ENCODE measurements around the gene DNAH5.

The DNAH5 gene

GRCh38 chr5:13833440-13833839 is 111.0 kb downstream of the DNAH5 start:
- DNase-seq (ENCODE audit: low spot score): no peak
- in situ Hi-C loops (cut with MboI; ENCODE audit: low sequenced_read_pairs, unreplicated experiment): no loop called here
- TF ChIP-seq, protein P1, sequence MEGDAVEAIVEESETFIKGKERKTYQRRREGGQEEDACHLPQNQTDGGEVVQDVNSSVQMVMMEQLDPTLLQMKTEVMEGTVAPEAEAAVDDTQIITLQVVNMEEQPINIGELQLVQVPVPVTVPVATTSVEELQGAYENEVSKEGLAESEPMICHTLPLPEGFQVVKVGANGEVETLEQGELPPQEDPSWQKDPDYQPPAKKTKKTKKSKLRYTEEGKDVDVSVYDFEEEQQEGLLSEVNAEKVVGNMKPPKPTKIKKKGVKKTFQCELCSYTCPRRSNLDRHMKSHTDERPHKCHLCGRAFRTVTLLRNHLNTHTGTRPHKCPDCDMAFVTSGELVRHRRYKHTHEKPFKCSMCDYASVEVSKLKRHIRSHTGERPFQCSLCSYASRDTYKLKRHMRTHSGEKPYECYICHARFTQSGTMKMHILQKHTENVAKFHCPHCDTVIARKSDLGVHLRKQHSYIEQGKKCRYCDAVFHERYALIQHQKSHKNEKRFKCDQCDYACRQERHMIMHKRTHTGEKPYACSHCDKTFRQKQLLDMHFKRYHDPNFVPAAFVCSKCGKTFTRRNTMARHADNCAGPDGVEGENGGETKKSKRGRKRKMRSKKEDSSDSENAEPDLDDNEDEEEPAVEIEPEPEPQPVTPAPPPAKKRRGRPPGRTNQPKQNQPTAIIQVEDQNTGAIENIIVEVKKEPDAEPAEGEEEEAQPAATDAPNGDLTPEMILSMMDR (IDR thresholded peaks at IDR 0.05; ENCODE audit: borderline replicate concordance, control extremely low read depth, extremely low read depth, insufficient read depth, missing control alignments): no peak

DNA sequence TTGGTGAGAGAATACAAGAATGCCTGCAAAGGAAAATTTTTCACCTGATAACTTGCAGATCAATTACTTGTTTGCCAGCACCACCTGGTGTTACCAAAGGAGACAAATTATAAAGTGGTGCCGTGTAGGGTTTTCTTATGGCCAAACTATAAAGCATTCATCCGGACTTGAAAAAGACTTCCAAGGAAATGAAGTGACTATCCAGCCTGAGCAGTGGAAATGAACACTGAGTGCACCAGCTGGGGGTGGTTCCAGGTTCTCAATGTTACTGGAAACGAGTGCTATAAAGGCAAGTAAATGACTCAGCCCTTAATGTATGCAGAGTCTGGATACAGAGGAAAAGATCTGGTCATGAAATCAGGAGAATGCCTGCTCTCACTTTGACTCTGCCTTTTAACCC is 113.1 kb downstream of the DNAH5 start:
- in situ Hi-C loops (cut with MboI; ENCODE audit: low sequenced_read_pairs, unreplicated experiment): no loop called here
- TF ChIP-seq, protein P1 (IDR thresholded peaks at IDR 0.05; ENCODE audit: borderline replicate concordance, control extremely low read depth, extremely low read depth, insufficient read depth, missing control alignments): no peak
- no peak for DNase-seq (ENCODE audit: low spot score)

DNA sequence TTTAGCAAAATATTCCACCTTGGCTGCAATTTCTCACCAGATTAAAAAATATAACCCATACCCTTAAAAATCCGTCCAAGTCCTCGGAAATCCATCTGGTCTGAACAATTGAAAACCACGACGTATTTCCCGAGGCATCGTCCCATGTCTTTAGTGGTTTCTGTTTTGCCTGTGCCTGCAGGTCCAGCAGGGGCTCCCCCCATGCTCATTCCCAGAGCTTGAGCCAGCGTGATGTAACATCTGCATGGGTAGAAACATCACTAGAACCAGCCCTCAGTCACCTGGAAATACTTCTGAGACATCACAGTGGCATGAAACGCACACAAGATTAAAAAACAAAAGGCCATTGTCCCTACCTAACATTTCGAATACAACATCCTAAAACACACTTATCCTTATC is 114.0 kb downstream of the DNAH5 start:
- in situ Hi-C loops (cut with MboI; ENCODE audit: low sequenced_read_pairs, unreplicated experiment): no loop called here
- TF ChIP-seq, protein P1 (IDR thresholded peaks at IDR 0.05; ENCODE audit: borderline replicate concordance, control extremely low read depth, extremely low read depth, insufficient read depth, missing control alignments): no peak
- no peak for DNase-seq (ENCODE audit: low spot score)

DNA sequence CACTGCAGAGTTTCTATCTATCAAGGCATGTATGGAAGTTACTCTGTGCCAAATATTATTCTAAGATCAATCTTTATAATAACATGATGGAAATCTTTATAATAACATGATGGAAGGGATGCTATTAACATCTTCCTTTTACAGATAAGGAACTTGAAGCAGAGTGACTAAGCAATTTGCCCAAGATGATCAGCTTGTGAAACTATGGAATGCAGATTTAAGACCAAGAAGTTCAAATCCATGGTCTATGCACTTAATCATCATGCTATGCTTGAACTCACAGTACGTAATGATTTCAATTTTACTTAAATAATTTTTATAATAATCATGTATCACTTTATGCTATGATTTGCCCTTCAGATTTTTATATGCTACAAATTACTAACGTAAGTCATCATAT is 123.1 kb downstream of the DNAH5 start:
- no peak for DNase-seq (ENCODE audit: low spot score)
- TF ChIP-seq, protein P1 (IDR thresholded peaks at IDR 0.05; ENCODE audit: borderline replicate concordance, control extremely low read depth, extremely low read depth, insufficient read depth, missing control alignments): no peak
- in situ Hi-C loops (cut with MboI; ENCODE audit: low sequenced_read_pairs, unreplicated experiment): no loop called here

DNA sequence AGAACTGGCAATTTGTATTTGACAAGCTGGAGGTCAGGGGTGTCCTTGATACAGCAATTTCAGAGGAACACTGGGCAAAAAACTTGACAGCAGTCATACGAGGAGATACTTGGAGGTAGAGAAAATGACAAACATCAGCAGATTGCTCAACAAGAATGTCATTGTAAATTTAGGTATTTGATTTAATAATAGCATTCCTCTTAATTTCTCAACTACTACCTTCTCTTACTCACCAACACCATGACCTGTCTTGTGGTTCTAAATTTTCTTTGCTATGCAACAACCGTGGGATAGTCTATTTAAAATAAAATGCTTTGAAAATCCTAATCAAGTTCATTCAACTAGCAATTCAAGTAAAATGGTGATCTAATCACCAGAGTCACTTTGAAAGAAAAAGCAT is 128.4 kb downstream of the DNAH5 start:
- in situ Hi-C loops (cut with MboI; ENCODE audit: low sequenced_read_pairs, unreplicated experiment): no loop called here
- TF ChIP-seq, protein P1 (IDR thresholded peaks at IDR 0.05; ENCODE audit: borderline replicate concordance, control extremely low read depth, extremely low read depth, insufficient read depth, missing control alignments): no peak
- no peak for DNase-seq (ENCODE audit: low spot score)

DNA sequence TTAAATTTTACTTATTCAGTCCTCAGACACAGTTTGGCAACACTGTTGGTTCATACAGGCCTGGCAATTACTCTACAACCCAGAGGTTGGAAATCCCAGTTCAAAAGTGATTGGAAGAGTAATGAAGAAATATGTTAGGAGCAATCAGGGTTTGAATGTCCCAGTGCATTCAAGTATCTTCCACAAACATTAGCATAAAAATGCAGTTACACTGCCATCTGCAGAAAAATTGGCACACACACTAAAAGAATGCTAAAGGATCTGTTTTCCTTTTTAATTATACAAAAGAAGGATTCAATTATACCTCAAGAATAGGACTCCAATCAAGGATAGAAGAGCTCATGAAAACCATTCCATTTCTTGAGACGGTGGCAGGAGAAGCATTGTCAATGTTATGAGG is 130.2 kb downstream of the DNAH5 start:
- TF ChIP-seq, protein P1 (IDR thresholded peaks at IDR 0.05; ENCODE audit: borderline replicate concordance, control extremely low read depth, extremely low read depth, insufficient read depth, missing control alignments): no peak
- in situ Hi-C loops (cut with MboI; ENCODE audit: low sequenced_read_pairs, unreplicated experiment): no loop called here
- DNase-seq (ENCODE audit: low spot score): no peak

GRCh38 chr5:13809921-13810320 is 134.6 kb downstream of the DNAH5 start:
- TF ChIP-seq, protein P1 (IDR thresholded peaks at IDR 0.05; ENCODE audit: borderline replicate concordance, control extremely low read depth, extremely low read depth, insufficient read depth, missing control alignments): no peak
- in situ Hi-C loops (cut with MboI; ENCODE audit: low sequenced_read_pairs, unreplicated experiment): no loop called here
- no peak for DNase-seq (ENCODE audit: low spot score)

Data from GM13976 (cell line).